ENCODE results near the gene SLC17A9. TPM values are rescaled to one million over a fixed set of nuclear protein-coding genes. Genes with fewer than 3 reads are reported as not detected.

Gene SLC17A9
- total RNA-seq, 2 experiments from 2014 or later: 49.7 to 52.1 TPM

DNA sequence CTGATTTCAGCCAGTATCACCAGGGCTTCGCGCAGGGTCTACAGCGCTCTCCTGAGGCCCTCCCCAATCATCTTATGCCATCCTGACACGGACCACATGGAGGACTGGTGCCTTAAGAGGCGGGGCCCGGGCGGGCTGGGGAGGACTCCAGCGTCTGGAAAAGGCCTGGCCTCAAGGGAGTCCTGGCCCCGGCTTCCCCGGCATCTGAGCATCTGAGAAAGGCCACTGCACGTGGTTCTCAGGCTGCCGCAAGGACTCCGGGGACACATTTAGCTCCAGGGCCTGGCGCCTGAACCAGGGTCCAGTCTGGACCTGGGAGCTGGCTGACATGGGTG lies 32.9 kb downstream of the SLC17A9 start:
- Mint-ChIP-seq H3K27me3 (peaks cover 22% of the 10 kb centered on the region), H3K36me3 (no peaks in the 10 kb centered on the region), H3K9me3 (no peaks in the 10 kb centered on the region), H3K4me1 (peaks cover 13% of the 10 kb centered on the region), H3K27ac (no peak overlapping the region), H3K4me3 (no peak overlapping the region)
- DNase-seq: no peak

DNA sequence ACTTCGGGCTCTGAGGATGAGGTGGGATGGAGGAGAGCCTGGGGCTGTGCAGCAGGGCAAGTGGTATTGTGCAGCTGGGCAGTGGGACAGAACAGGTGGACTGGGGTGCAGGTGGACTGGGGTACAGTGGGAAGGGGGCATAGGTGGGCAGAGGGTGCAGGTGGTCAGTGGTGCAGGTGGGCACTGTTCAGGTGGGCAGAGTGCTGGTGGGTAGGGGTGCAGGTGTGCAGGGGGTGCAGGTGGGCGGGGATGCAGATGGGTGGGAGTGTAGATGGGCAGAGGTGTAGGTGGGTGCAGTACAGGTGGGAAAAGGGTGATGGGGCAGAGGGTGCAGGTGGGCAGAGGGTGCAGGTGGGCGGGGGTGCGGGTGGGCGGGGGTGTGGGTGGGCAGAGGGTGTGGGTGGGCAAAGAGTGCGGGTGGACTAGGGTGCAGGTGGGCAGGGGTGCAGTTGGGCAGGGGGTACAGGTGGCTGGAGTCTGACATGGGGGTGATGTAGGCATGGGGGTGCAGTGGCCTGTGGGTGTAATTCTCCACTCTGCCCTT lies 33.8 kb downstream of the SLC17A9 start:
- Mint-ChIP-seq H3K27ac (peak overlapping the region; percentile 69), H3K9me3 (no peaks in the 10 kb centered on the region), H3K4me1 (peaks cover 8% of the 10 kb centered on the region), H3K36me3 (no peaks in the 10 kb centered on the region), H3K4me3 (no peak overlapping the region), H3K27me3 (peaks cover 15% of the 10 kb centered on the region)
- DNase-seq: no peak

DNA sequence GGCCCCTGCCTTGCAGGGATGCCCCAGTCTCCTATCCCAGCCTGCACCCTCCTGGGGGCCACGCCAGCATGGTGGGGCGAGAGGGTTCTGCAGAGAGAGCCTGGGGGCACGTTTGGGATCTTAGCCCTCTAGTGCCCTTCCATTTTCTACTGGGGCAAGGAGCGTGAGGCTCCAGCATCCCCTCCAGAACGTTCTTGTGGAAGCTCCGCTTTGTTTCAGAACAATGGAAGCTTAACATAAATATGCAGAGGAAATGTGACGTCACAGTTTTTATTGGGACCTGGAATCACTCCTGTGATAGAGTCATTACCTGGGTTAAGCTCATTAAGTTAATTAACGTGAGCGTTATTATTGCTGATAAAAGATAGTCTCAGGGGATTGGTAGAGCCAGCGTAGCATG lies 34.6 kb downstream of the SLC17A9 start:
- no peak overlapping the region for H3K4me3 Mint-ChIP-seq

GRCh38 chr20:62989201-62989601 lies 36.7 kb downstream of the SLC17A9 start:
- Mint-ChIP-seq H3K36me3 (no peaks in the 10 kb centered on the region), H3K4me3 (peak overlapping the region; percentile 40), H3K9me3 (no peaks in the 10 kb centered on the region), H3K4me1 (peaks cover 4% of the 10 kb centered on the region), H3K27me3 (peaks cover 11% of the 10 kb centered on the region), H3K27ac (no peak overlapping the region)
- DNase-seq: no peak

More for the DNA sequence above, 34.6 kb downstream of the SLC17A9 start:
- Mint-ChIP-seq H3K27ac (no peak overlapping the region), H3K4me1 (peaks cover 4% of the 10 kb centered on the region), H3K36me3 (no peaks in the 10 kb centered on the region), H3K9me3 (no peaks in the 10 kb centered on the region), H3K27me3 (peaks cover 11% of the 10 kb centered on the region)
- DNase-seq: no peak

GRCh38 chr20:62990306-62990825 lies 37.9 kb downstream of the SLC17A9 start:
- H3K27me3 Mint-ChIP-seq: peaks cover 11% of the 10 kb centered on the region
- H3K9me3 Mint-ChIP-seq: no peaks in the 10 kb centered on the region
- no peak overlapping the region for H3K27ac Mint-ChIP-seq
- no peak for DNase-seq
- peaks cover 4% of the 10 kb centered on the region for H3K4me1 Mint-ChIP-seq
- no peaks in the 10 kb centered on the region for H3K36me3 Mint-ChIP-seq
- no peak overlapping the region for H3K4me3 Mint-ChIP-seq

DNA sequence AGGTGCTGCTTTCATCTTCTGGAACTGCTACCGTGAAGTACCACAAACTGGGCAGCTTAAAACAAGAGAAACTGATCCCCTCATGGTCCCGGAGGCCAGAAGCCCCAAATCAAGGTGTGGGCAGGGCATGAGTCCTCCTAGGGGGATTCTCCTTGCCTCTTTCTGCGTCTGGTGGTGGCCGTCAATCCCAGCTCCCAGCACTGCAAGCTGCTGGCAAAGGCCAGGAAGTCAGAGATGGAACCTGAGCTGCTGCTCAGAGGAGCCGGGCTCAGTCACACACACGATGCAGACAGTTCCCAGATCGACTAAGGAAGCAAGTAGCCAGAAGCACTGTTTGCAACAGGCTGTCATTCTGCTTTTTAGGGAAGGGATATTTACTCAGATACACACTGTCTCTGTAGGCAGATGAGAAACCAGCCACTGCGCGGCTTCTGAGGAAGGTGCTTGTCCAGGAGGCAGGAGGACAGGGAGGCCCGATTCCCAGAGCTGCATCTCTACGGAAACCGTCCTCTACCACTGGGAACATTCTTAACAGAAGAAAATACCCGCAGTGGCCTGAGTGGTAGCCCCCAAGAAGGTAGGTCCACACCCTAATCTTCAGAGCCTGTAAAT lies 38.8 kb downstream of the SLC17A9 start:
- no peaks in the 10 kb centered on the region for H3K9me3 Mint-ChIP-seq
- H3K27ac Mint-ChIP-seq: no peak overlapping the region
- peaks cover 7% of the 10 kb centered on the region for H3K27me3 Mint-ChIP-seq
- no peaks in the 10 kb centered on the region for H3K36me3 Mint-ChIP-seq
- no peak overlapping the region for H3K4me3 Mint-ChIP-seq
- DNase-seq: no peak
- H3K4me1 Mint-ChIP-seq: peaks cover 4% of the 10 kb centered on the region

DNA sequence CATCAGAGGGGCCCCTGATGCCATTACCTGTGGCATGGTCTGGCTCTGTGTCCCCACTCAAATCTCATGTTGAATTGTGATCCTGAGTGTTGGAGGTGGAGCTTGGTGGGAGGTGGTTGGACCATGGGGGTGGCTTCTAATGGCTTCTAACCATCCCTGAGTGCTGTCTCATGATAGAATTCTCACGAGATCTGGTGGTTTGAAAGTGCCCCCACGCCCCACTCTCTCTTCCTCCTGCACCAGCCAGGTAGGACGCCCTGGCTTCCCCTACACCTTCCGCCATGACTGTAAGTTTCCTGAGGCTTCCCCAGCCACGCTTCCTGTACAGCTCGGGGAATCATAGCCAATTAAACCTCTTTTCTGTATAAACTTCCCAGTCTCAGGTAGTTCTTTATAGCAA lies 39.4 kb downstream of the SLC17A9 start:
- Mint-ChIP-seq H3K36me3 (no peaks in the 10 kb centered on the region), H3K4me1 (peaks cover 4% of the 10 kb centered on the region), H3K4me3 (no peak overlapping the region), H3K27me3 (peaks cover 10% of the 10 kb centered on the region), H3K9me3 (no peaks in the 10 kb centered on the region), H3K27ac (no peak overlapping the region)
- no peak for DNase-seq

DNA sequence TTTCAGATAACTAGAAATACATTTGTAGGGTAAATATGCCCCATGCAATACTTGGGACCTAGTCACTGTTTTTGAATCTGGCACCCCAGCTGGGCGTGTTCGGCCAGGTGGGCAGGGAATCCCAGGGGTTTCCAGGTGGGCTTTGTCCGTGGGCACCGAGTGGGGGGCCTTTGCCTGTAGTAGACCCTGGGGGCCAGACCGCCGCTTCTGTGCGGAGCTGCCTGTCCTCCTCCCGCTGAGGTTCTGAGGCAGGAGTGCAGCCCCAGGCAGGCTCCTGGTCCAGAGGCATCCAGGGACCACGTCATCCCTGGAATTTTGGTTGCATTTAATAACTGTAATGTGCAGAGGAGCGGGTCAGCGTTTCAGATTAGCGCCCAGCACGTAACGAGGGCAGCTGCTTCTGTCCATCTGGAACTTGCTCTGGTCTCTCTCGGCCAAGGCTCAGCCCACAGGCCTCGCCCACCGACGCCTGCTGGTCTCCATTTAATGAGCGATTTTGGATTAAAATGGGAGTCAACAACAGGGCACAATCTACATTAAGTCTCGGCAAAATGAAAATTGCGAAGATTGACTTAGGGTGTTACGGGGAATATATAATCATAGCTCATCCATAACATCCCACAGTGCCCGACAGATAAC lies 41.5 kb downstream of the SLC17A9 start:
- no peak for DNase-seq
- peaks cover 2% of the 10 kb centered on the region for H3K4me1 Mint-ChIP-seq
- peaks cover 24% of the 10 kb centered on the region for H3K27me3 Mint-ChIP-seq
- H3K27ac Mint-ChIP-seq: no peak overlapping the region
- H3K9me3 Mint-ChIP-seq: no peaks in the 10 kb centered on the region
- H3K4me3 Mint-ChIP-seq: no peak overlapping the region
- H3K36me3 Mint-ChIP-seq: no peaks in the 10 kb centered on the region

- Mint-ChIP-seq H3K9me3 (no peaks in the 10 kb centered on the region), H3K27me3 (peaks cover 33% of the 10 kb centered on the region), H3K4me1 (no peaks in the 10 kb centered on the region), H3K4me3 (no peak overlapping the region), H3K27ac (no peak overlapping the region), H3K36me3 (no peaks in the 10 kb centered on the region)
- DNase-seq: no peak
These were observed 42.4 kb downstream of the SLC17A9 start for GRCh38 chr20:62994869-62995281.

DNA sequence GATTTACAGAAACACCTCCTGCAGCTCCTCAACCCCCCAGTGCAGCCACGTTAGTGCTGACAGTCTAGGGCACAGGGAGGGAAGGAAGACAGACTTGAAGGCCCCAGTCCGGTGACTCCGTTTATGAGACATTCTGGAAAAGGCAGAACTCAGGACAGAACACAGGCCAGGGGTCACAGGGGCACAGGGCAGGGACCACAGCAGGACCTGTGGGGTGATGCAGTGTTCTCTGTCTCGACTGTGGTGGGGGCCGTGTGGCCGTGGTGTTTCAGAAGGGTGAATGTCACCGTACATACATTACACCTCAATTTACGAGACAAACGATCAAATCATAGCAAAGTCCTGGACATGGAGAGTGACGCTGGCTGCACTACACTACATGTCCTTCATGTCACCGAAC lies 43.0 kb downstream of the SLC17A9 start:
- Mint-ChIP-seq H3K9me3 (no peaks in the 10 kb centered on the region), H3K4me3 (no peak overlapping the region), H3K27ac (no peak overlapping the region), H3K36me3 (no peaks in the 10 kb centered on the region), H3K4me1 (no peaks in the 10 kb centered on the region), H3K27me3 (peaks cover 39% of the 10 kb centered on the region)
- no peak for DNase-seq

DNA sequence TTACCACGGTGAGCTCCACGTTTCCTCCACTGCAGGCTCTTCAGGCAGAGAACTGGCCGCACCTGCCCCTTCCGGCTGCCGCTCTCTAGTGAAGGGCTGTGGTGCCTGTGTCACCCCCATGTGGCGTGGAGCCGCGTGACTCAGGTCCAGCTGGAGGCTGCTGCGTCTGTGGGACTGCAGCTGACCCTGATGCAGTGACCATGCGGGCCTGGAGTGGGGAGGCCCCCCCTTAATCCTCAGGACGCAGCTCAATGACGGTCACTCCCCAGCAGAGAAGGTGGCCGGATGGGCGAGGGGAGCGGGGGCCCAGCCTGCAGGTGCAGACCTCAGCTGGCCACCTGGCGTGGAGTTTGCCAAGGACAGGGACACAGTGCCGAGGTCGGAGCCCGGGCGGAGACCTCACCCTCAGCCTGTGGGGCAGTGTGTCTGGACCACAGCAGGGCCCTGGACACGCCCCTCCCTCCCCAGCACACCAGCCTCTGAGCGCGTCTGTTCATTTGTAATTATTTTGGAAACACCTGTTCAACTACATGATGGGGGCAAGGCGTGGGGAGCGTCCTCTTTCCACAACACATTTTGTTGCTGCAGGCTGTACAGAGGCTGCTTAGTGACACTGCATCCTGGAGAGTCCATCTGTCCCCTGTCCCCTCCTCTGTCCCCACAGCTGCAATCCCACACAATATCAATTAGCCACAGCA lies 43.5 kb downstream of the SLC17A9 start:
- H3K27me3 Mint-ChIP-seq: peaks cover 44% of the 10 kb centered on the region
- no peaks in the 10 kb centered on the region for H3K4me1 Mint-ChIP-seq
- no peaks in the 10 kb centered on the region for H3K36me3 Mint-ChIP-seq
- no peak overlapping the region for H3K4me3 Mint-ChIP-seq
- H3K9me3 Mint-ChIP-seq: no peaks in the 10 kb centered on the region
- no peak for DNase-seq
- H3K27ac Mint-ChIP-seq: no peak overlapping the region

- H3K27me3 Mint-ChIP-seq: peaks cover 46% of the 10 kb centered on the region
- H3K4me3 Mint-ChIP-seq: no peak overlapping the region
- H3K27ac Mint-ChIP-seq: no peak overlapping the region
- no peaks in the 10 kb centered on the region for H3K4me1 Mint-ChIP-seq
- DNase-seq: no peak
- H3K36me3 Mint-ChIP-seq: no peaks in the 10 kb centered on the region
- no peaks in the 10 kb centered on the region for H3K9me3 Mint-ChIP-seq
These were observed 44.1 kb downstream of the SLC17A9 start for GRCh38 chr20:62996596-62996982.

DNA sequence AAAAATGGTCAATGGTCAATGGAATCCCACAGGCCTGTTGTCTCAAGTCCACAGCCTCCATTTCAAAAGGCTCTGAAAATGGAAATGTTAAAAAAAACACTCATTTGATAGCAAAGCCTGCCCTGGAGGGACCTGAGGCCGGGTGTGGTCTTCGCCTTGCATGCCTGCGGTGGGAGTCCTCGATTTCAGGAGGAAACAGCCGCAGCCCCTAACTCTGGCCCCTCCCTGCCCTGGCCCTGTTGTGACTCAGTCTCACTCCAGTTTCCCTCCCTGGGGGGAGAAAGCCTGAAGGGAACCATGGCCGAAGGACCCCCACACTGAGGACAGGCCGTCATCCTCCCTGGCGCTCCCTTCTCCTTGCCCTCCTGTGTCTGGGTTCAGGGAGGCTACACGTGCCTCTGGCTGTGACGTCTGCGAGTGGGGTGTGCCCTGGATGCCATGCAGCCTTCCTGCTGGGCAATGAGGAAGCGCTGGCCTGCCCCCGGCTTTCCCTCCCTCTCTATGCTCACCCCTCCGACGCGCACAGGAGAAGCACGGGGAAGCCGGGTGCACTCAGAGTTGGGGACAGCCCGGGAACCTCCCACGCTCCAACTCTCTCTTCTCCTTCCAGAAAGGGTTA lies 45.0 kb downstream of the SLC17A9 start:
- peaks cover 51% of the 10 kb centered on the region for H3K27me3 Mint-ChIP-seq
- no peak for DNase-seq
- H3K9me3 Mint-ChIP-seq: no peaks in the 10 kb centered on the region
- no peaks in the 10 kb centered on the region for H3K4me1 Mint-ChIP-seq
- H3K4me3 Mint-ChIP-seq: no peak overlapping the region
- H3K27ac Mint-ChIP-seq: no peak overlapping the region
- H3K36me3 Mint-ChIP-seq: no peaks in the 10 kb centered on the region

GRCh38 chr20:62998449-62998848 lies 45.9 kb downstream of the SLC17A9 start:
- Mint-ChIP-seq H3K4me3 (no peak overlapping the region), H3K36me3 (no peaks in the 10 kb centered on the region), H3K4me1 (no peaks in the 10 kb centered on the region), H3K27me3 (peaks cover 58% of the 10 kb centered on the region), H3K27ac (no peak overlapping the region), H3K9me3 (no peaks in the 10 kb centered on the region)
- DNase-seq: no peak

DNA sequence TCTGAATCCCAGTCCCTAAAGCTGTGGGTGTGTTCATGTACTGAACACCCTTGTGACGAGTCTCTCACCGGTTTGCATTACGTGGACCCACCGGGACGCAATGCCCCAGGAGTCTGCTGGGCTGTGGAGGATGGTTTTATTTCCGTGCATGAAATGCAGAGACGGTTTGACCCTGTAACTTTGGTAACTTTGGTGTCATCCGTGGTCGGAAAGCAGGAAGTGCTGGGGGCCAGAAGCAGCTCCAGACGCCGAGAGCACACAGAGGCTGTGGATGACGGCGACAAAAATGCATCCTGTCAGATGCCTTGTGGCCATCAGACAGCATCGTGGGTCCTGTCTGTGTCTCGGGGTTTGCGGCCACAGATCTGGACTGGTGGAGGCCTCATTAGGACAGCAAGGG lies 47.1 kb downstream of the SLC17A9 start:
- H3K4me3 Mint-ChIP-seq: no peak overlapping the region
- H3K27me3 Mint-ChIP-seq: peaks cover 69% of the 10 kb centered on the region
- no peaks in the 10 kb centered on the region for H3K9me3 Mint-ChIP-seq
- H3K36me3 Mint-ChIP-seq: no peaks in the 10 kb centered on the region
- H3K27ac Mint-ChIP-seq: no peak overlapping the region
- peaks cover 5% of the 10 kb centered on the region for H3K4me1 Mint-ChIP-seq
- DNase-seq: no peak

Measured in activated naive CD8-positive, alpha-beta T cell treated with anti-CD3 and anti-CD28 coated beads for 36 hours (primary cell).